ENCODE measurements around the gene SF3A1. TPM values are rescaled to one million over a fixed set of nuclear protein-coding genes. Genes with fewer than 3 reads are reported as not detected.
A peak's percentile ranks its signal among the peaks of the same experiment; 100 is the strongest.
"Not testable (repeated sequence)": the region's sequence is repeated elsewhere in the genome, so short reads cannot be mapped to it uniquely, and the experiment has no call there.

Gene SF3A1, protein sequence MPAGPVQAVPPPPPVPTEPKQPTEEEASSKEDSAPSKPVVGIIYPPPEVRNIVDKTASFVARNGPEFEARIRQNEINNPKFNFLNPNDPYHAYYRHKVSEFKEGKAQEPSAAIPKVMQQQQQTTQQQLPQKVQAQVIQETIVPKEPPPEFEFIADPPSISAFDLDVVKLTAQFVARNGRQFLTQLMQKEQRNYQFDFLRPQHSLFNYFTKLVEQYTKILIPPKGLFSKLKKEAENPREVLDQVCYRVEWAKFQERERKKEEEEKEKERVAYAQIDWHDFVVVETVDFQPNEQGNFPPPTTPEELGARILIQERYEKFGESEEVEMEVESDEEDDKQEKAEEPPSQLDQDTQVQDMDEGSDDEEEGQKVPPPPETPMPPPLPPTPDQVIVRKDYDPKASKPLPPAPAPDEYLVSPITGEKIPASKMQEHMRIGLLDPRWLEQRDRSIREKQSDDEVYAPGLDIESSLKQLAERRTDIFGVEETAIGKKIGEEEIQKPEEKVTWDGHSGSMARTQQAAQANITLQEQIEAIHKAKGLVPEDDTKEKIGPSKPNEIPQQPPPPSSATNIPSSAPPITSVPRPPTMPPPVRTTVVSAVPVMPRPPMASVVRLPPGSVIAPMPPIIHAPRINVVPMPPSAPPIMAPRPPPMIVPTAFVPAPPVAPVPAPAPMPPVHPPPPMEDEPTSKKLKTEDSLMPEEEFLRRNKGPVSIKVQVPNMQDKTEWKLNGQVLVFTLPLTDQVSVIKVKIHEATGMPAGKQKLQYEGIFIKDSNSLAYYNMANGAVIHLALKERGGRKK
- 100 to 1,000 TPM in 1 of 12 donors, 10 to 100 TPM in 10, not detected in 1; 49.9 to 189 (median 71.6) TPM for polyA plus RNA-seq (ENCODE audit: insufficient read length in 12 of 12)
- long read RNA-seq, donor 1, full-length matches to known transcripts: 36 of 105 reads
- long read RNA-seq, donor 1, partial matches to known transcripts: 69 of 105 reads
- long read RNA-seq, donor 1, other reads (novel, unspliced or antisense): 0 of 105 reads
- long read RNA-seq, donor 2, full-length matches to known transcripts: 12 of 19 reads
- long read RNA-seq, donor 2, partial matches to known transcripts: 7 of 19 reads
- long read RNA-seq, donor 2, other reads (novel, unspliced or antisense): 0 of 19 reads
- long read RNA-seq, donor 3, full-length matches to known transcripts: 4 of 9 reads
- long read RNA-seq, donor 3, partial matches to known transcripts: 5 of 9 reads
- long read RNA-seq, donor 3, other reads (novel, unspliced or antisense): 0 of 9 reads
- long read RNA-seq, donor 4, full-length matches to known transcripts: 2 of 2 reads
- long read RNA-seq, donor 4, partial matches to known transcripts: 0 of 2 reads
- long read RNA-seq, donor 4, other reads (novel, unspliced or antisense): 0 of 2 reads
- long read RNA-seq, donor 5, full-length matches to known transcripts: 7 of 22 reads
- long read RNA-seq, donor 5, partial matches to known transcripts: 15 of 22 reads
- long read RNA-seq, donor 5, other reads (novel, unspliced or antisense): 0 of 22 reads
- long read RNA-seq, donor 6, full-length matches to known transcripts: 6 of 6 reads
- long read RNA-seq, donor 6, partial matches to known transcripts: 0 of 6 reads
- long read RNA-seq, donor 6, other reads (novel, unspliced or antisense): 0 of 6 reads
- long read RNA-seq, donor 7, full-length matches to known transcripts: 4 of 9 reads
- long read RNA-seq, donor 7, partial matches to known transcripts: 5 of 9 reads
- long read RNA-seq, donor 7, other reads (novel, unspliced or antisense): 0 of 9 reads
- long read RNA-seq, donor 8, full-length matches to known transcripts: 10 of 31 reads
- long read RNA-seq, donor 8, partial matches to known transcripts: 21 of 31 reads
- long read RNA-seq, donor 8, other reads (novel, unspliced or antisense): 0 of 31 reads
- long read RNA-seq, donor 9, full-length matches to known transcripts: 6 of 13 reads
- long read RNA-seq, donor 9, partial matches to known transcripts: 7 of 13 reads
- long read RNA-seq, donor 9, other reads (novel, unspliced or antisense): 0 of 13 reads
- long read RNA-seq, donor 10, full-length matches to known transcripts: 10 of 10 reads
- long read RNA-seq, donor 10, partial matches to known transcripts: 0 of 10 reads
- long read RNA-seq, donor 10, other reads (novel, unspliced or antisense): 0 of 10 reads
- long read RNA-seq, donor 11, full-length matches to known transcripts: 8 of 22 reads
- long read RNA-seq, donor 11, partial matches to known transcripts: 14 of 22 reads
- long read RNA-seq, donor 11, other reads (novel, unspliced or antisense): 0 of 22 reads

DNA sequence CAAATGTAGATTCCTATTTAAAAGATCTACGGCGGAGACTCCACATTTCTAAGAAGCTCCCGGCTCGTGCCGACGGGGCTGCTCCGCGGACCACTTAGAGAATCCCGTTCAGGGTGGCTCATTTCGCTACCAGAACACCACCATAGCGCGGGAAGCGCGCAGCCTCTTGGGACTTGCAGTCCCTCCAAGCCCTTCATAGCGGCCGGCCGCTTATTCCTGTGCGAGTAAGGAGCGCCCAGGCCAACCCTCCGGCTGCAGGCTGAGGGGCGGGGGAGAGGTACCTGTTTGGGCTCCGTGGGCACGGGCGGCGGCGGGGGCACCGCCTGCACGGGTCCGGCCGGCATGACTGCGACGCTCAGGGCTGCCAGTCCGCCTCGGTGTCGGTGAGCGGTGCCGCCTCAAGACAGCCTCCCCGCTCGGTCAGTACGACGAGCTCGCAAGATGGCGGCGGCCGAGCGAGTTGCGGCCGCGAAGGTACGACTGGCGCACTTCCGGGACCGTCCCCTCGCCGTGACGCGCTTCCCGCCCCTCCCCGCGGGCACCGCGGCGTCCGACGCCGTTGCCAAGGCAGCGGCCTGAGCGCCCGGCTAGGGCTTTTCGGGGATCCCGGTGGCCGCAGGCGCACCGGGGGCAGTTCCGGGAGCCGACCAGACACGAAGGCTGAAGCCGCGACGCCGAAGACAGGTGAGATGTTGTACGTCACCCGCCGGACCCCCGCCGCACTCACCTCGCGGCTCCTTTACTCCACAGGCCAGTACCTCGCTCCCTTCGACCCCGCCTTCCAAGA is at the start of gene SF3A1, which contains the start of gene CCDC157:
TSS of gene SF3A1 (minus strand) at position 446 of the 787 bp plus-strand sequence. CDS start at position 344, 102 bp downstream.
TSS of gene CCDC157 (plus strand) at position 559 of the 787 bp plus-strand sequence. CDS start 8,994 bp downstream, outside the sequence.
- DNase-seq: peak; percentile 93

DNA sequence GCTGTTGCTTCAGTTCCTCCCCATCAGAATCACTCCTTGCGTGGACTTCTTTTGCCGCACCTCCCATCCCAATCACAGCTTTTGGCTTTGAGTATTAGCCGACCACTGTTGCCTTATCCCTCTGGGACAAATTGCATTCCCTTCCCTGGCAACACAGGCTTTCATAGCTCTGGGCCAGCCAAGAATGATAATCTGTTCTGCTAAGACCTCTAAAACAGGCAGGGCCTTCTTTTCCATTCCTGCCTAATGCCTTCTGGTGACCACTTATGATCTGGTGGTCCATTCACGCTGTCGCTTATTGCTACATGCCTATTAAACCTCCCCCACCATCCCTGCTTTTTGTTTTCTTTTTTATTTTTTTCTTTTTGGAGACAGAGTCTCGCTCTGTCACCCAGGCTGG is 49.7 kb upstream of the SF3A1 start:
- DNase-seq: no peak

DNA sequence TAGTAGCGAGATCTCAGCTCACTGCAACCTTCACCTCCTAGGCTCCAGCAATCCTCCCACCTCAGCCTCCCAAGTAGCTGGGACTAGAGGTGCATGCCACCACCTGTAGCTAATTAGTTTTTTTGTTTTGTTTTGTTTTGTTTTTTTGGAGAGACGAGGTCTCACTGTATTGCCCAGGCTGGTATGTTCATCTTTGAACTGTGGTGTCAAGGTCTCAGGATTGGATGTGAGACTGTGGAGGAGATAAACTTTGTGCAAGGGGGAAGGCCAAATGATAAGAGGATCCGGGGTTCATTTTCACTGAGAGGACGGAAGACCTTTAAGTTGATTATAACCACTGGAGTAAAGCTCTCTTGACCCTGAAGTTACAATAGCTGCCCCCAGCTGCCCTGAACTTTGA is 49.0 kb upstream of the SF3A1 start:
- DNase-seq: no peak

DNA sequence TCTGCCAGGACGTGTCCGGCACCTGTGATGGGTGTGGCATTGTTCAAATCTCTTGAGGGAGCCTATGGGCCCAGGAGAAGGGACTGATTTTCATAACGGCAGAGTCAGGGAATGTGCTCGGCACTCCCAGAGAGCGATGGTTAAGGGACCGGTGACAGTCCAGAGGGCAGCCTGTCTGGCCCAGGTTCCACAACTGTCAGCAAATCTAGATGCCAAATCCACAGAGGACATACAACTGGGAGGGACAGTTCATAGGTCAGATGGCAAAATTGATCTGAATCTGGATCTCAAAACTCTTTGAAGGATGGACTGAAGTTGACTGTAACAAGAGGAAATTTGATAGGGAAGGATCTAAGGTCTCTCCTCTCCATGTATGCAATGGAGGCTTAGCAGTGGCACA is 47.6 kb upstream of the SF3A1 start:
- DNase-seq: no peak

DNA sequence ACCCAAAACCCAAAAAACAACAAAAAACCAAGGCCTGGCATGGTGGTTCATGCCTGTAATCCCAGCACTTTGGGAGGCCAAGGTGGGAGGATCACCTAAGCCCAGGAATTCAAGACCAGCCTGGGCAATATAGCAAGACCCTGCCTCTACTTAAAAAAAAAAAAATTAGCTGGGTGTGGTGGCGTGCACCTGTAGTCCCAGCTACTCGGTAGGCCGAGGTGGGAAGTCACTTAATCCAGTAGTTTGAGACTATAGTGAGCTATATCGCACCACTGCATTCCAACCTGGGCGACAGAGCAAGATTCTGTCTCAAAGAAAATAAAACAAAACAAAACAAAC is 46.0 kb upstream of the SF3A1 start:
- DNase-seq: not testable (repeated sequence)

DNA sequence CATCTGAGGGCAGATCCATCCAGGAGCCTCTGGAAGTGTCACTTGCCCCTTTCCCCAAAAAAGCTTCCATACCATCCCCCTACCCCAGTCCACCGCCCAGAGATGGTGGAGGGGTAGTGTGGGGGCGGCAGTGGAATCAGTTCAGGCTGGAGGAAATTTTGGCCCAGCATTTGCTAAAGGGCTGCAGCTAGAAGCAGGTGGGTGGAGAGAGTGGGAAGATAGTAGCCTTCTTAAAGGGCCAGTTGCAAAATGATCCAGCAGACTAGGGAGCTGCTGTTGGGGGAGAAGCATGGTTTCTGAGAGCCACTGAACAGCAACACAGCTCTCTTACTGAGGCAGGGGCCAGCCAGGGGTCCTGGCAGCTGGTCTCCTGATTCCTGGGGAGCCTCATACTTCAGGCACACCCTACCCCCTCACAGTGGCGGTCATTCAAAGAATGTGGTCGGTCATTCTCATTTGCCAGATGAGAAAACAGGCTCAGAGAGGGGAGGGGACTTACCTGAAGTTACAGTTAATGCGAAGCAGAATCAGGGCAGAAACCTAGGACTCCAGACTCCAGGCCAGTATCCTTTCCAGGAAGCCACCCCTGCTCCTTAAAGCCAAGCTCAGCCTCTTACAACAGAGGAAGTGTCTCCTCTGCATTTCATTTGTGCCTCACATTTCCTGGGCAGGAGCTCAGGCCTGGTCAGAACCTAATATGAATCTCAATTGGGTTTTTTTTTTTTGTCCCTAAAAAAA is 45.5 kb upstream of the SF3A1 start:
- no peak for DNase-seq

DNA sequence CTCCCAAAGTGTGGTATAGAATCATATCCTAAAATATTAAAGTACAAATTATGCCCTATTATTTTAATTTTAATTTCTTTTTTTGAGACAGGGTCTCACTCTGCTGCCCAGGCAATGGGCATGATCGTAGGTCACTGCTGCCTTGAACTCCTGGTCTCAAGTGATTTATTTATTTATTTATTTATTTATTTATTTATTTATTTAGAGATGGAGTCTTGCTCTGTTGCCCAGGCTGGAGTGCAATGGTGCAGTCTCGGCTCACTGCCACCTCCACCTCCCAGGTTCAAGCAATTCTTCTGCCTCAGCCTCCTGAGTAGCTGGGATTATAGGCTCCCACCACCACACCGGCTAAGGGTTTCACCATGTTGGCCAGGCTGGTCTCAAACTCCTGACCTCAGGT is 44.3 kb upstream of the SF3A1 start:
- not testable (repeated sequence) for DNase-seq

DNA sequence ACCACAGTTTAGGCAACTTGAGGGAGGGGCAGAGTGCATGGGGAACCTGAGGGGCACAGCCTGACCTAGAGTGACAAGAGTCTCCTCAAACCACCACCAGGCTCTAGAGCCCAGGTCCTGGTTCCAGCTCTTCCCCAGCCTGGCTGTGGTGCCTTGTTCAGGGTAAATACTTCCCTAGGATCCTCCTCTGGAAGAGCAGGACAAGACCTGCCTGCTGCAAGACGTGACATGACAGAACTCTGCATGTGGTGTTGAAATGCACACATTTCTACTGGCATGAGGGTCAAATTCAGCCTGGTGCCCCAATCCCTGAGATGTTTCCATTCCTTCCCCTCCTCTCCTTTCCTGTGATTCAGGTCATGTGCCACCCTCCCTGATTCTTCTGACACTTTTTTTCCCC is 43.5 kb upstream of the SF3A1 start:
- no peak for DNase-seq

DNA sequence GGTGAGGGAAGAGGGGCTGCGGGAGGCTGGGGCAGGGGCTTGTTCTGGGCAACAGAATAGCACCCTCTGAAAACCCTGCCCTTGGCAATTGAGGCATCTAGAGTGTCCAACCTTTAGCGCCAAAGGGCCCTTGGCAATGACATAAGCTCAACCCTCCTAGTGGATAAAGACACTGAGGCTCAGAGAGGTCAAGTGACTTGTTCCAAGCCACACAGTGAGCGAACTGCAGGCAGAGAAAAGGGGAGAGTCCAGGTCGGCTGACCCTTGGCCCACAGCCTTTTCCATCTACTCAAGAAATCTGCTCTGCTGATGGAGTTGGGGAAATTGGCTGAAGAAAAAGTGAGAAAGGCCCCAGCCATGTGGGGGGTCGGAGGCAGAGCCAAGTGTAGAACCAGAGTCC is 43.0 kb upstream of the SF3A1 start:
- DNase-seq: no peak

DNA sequence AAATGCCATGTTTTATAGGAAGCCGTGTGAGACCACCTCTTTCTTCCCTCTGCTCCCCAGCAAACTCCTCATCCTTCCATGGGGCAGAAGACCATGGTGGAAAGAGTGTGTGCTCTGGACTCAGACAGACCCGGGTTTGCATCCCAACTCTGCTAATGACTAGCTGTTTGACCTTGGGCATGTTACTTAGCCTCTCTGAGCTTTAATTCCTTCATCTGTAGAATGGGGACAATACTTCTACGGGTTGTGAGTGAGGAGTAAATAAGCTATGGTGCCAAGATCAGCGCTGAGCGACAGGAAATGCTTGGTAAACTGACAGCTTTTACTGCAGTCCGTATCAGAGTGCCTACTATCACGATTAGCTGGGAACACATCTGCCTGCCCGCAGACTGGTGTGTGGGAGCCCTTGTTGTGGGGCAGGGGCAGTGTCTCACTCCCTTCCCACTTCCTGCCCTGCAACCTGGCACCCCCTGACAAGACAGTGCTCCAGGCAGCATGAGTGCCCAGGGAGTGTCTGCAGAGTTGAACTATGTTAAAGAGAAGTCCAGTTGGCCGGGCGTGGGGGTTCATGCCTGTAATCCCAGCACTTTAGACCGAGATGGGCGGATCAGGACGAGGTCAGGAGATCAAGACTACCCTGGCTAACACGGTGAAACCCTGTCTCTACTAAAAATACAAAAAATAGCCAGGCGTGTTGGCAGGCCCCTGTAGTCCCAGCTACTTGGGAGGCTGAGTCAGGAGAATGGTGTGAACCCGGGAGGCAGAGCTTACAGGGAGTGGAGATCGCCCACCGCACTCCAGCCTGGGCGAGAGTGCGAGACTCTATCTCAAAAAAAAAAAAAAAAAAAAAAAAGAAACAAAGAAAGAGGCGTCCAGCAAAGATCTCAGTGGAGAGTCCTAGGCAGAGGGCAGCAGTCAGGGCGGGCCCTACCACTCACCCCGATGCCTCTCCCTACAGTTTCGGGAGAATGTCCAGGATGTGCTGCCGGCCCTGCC is 42.3 kb upstream of the SF3A1 start:
- DNase-seq: no peak

DNA sequence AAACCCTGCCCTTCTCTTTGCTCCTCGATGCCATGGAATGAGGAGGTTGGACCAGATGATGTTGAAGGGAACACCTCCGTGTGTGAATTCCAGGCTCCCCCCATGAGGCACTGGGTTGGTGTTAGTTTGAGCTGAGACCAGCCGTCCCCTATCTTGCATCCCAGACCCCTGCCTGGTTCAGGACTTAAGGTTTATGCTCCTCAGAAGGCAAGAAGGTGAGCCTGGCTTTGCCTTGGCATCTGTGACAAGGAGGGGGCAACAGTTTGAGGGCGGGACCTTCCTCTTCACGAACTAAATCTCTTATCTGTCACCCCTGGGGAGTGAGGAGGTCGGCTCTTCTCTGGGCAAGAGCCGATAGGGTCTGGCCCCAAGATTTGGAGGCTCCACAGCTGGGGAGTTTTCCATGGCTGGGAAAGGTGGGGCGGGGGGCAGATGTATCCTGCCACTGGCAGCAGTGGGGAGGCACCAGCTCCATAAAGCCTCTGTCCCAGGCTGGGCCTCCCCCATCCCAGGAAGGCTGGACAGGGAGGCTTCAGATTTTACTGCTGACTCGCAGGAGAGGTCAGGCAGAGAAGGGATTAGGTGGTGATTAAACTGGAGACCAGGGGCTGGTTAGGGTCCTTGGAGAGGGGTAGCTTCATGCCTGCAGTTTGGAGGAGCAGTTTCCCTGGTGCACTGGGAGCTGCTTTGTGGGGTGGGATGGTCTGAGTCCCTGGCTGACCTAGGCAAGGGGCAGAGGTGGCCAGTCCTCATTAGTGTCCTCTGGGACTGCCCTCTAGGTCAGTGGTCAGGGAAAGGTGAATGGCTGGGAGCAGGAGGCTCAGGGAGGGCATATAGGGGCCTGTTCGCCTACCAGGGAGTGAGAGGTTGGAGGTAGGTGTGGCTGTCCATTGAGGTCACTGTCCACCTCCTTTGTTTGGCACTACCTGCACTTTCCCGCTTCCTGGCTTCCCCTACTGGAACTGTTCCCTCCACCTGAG is 41.3 kb upstream of the SF3A1 start:
- no peak for DNase-seq

DNA sequence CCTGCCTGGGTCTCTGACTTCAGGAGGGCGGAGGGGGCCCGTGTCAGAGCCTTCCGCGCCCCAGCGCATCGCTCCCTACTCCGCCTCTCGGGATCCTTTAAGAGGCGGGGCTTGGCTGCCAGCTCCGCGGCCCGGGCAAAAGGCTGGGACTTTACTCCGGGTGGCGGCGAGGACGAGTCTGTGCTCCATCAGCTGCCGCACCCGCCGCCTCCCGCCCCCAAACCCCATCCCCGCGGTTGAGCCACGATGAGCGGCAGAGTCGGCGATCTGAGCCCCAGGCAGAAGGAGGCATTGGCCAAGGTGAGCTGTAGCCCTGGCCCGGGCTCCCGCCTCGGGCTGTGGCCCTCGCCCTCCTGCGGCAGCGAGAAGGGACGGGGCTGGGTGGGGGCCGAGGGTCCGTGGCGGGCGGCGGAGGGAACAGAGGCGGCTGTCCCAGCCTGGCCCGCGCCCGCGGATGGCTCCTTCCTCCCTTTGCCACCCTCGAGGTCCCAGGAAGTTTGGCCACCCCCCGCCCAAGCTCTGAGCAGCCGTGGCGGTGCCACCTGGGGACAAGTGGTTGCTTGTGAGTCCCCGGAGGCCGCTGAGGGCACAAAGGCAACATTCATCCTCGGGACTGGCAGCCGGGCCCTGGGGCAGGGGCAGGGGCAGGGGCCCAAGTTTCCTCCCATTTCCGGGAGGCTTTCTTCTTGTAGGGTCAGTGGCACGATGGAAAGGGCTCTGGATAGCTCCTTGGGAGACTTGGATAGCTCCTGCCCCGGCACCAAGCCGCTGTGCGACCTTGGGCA is 40.4 kb upstream of the SF3A1 start, which contains the start of gene SEC14L2:
TSS of gene SEC14L2 (plus strand) at position 148 of the 785 bp plus-strand sequence. CDS start at position 247, 99 bp downstream.
- DNase-seq: peak; percentile 42

DNA sequence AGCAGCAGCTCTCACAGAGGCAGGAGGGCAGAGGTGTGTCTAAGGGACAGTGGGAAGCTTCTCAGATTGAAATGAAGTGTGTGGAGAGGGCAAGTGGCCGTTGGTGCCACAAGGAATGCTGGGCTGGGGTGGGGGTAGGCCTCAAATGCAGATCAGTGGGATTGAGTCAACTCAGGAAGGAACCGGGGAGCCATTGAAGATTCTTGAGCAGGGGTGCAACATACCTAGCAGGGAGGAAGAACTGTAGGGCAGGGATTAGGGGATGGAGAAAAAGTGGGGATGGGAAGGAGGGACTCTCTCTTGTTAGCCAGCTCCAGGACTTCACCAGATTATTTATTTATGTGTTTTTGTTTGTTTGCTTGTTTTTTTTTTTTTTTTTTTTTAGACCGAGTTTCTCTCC is 37.2 kb upstream of the SF3A1 start:
- no peak for DNase-seq

DNA sequence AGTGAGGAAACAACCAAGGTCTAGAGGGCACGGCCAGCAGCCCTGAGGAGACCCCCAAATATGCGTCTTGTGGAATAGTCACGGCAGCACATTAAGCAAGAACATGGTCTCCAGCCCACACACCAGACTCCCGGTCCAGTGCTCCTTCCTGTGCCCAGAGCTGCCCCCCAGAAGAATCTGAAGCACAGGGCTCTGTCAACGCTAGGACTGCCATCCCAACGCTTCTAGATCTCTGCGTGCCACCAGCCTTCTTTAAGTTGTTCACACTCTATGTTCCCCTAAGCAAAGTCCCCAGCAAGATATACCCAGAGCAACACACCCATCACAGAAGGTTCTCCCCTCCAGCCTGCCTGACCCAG is 36.6 kb upstream of the SF3A1 start:
- DNase-seq: no peak
